H4 (cell line): ENCODE measurements around the gene AOX1. TPM values are rescaled to one million over a fixed set of nuclear protein-coding genes. Genes with fewer than 3 reads are reported as not detected.
A peak's percentile ranks its signal among the peaks of the same experiment; 100 is the strongest.
"Not testable (repeated sequence)": the region's sequence is repeated elsewhere in the genome, so short reads cannot be mapped to it uniquely, and the experiment has no call there.

ENCODE experiments used
- DNase-seq: peaks from one replicate; pipeline ENCODE4 v3.0.0-alpha.2; 2015; ENCODE audit warnings: low spot score
- total RNA-seq: library from RNA; depleted of rRNA; stranded (reverse); fragments of >200 nt; shearing (Covaris generic); gene quantifications from 2 replicates; pipeline ENCODE4 v1.2.3, GENCODE V29; 2014; rRNA removed

AOX1 gene
- 0.06 and 3.3 TPM in 2 replicates for total RNA-seq

DNA sequence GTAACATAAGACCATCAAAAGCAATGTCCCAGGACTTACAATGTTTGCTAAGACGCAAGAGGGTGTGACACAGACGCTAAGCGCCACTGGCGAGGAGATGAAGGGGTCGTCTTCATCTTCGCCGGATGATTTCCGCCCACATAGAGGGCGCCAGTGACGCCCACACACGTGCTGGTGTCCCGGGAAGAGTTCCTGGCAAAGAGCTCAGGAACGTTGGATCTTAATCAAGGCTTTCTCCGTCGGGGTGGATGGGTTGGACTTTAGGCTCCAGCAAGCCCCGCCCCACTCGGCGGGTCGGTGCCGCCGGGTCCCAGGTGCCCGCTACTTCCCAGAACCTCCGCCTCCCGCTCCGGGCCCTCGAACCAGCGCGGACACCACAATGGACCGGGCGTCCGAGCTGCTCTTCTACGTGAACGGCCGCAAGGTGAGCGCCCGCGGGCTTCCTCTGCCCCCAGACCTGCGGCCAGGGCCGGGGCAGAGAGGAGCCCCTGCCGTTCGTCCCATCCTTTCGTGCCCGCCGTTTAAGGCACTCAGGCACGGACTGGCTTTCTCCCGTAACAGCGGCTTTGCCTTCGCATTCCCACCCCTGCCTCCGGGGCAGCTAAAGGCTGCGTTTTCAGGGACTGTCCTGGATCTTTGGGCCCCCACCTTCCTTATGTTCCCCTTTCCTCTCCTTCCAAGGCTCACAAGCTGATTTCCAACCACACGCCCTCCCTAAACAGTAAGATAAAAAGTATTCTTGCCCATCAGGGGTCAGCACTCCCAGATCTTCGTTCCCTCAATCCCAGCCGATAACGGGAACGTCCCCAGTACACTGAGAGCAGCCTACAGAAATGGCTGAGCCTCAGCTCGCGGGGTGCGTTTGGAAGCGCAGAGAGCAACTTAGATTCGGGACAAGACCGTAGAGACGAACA lies at the start of gene AOX1:
Gene AOX1, plus strand, starts transcription at position 285 of the 914 bp plus-strand sequence. Its CDS starts 95 bp downstream, at position 380.
- no peak for DNase-seq

DNA sequence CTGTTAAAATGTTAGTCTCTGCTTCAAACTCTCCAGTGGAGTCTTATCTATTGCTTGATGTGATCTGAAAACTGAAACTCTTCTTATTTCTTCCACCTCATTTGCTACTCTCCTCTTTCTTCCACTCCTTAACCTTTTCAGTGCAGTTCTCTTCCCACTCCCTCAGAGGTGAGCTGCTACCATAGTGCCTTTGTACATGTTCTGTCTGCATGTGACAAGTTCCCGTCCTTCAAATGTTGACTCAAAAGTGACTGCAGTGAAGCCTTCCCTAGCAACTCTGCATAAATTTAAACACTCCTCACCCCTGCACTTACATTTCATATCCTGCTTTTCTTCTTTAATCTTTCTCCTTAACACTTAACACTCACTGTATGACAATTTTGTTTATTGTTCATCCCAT lies 47.7 kb upstream of the AOX1 start:
- no peak for DNase-seq

DNA sequence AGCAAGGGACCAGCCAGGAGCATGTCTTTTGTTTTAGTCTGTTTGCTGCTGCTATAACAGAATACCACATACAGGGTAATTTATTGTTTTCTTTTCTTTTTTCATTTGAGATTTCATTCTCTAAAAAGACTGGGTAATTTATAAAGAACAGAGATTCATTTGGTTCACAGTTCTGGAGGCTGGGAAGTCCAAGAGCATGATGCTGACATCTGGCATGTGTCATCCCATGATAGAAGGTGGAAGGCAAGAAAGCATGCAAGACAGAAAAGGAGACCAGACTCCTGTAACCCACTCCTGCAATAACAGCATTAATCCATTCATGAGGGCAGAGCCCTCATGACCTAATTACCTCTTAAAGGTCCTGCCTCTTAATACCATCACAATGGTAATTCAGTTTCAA lies 45.0 kb upstream of the AOX1 start:
- DNase-seq = no peak

DNA sequence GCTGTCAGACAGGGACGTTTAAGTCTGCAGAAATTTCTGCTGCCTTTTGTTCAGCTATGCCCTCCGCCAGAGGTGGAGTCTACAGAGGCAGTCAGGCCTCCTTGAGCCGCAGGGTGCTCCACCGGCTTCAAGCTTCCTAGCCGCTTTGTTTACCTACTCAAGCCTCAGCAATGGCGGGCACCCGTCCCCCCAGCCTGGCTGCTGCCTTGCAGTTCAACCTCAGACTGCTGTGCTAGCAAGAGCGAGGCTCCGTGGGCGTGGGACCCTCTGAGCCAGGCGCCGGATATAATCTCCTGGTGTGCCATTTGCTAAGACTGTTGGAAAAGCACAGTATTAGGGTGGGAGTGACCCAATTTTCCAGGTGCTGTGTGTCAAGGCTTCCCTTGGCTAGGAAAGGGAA lies 19.2 kb upstream of the AOX1 start:
- not testable (repeated sequence) for DNase-seq

DNA sequence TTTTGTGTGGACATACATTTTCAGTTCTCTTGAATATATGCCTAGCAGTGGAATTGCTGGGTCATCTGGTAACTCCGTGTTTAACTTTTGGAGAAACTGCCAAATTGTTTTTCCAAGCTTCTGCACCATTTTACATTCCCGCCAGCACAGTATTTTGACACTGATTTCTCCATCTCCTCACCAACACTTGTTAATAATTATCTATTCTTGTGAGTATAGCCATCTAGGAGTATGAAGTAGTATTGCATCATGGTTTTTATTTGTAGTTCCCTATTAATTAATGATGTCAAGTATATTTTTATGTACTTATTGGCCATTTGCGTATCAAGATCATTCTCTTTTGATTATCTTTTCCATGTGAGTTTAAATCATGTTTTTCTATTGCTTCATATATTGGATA lies 17.9 kb upstream of the AOX1 start:
- DNase-seq = no peak

DNA sequence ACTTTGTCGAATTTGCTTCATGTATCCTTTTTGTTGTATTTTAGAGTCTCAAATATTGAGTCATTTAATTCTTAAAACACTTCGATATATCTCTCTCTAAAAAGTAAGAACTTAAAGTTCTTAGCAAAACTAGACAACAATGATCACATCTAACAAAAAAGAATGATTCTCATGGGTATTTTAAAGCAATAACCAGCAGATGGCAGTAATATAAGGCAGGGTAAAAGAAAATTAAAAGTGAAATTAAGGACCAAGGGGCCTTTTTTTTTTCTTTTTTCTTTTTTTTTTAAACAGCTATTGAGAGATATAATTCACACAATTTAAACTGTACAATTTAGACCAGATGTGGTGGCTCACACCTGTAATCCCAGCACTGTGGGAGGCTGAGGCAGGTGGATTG lies 9.9 kb upstream of the AOX1 start:
- DNase-seq = no peak

DNA sequence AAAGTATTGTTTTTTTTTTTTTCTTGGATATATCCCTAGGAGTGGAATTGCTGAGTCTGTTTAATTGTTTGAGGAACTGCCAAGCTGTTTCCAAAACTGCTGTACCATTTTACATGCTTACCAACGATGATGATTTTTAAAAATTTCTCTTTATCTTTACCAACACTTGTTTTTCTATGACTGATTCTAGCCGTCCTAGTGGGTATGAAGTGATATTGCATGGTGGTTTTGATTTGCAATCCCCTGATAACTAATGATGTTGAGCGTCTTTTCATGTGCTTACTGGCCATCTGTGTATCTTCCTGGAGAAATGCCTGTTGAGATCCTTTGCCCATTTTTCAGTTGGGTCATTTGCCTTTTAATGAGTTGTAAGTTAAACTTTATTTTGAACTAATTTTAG lies 8.8 kb upstream of the AOX1 start:
- no peak for DNase-seq

DNA sequence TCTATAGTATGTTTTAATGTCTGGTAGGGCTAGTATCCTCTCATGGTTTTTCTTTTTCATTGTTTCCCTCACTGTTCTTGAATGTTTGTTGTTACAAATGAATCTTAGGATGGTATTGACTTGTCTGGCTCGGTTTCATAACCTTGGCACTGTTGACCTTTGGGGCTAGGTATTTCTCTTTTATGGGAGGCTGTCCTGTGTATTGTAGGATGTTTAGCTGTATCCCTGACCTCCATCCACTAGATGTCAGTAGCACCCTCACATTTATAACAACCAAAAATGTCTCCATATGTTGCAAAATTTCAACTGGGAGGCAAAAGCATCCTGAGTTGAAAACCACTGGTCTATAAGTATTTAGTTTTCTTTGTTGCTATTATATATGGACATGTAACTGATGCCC lies 7.0 kb upstream of the AOX1 start:
- DNase-seq = peak; percentile 30

DNA sequence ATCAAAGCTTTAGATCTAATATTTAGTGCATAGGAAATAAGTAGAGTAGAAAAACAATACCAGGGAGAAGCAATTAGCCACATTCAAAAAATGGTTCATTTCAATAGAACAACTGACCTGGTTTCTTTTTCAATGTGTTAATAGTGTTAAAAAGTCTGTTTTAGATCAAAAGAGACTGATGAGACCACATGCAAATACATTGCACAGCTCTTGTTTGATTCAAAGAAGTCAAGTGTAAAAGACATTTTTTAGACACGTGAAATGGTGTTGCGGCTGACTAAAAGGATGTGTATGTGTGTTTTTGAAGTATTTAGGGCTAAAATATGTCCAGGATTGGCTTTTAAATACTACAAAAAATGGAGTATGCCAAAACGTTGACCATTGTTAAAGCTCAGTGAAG lies 1.2 kb upstream of the AOX1 start:
- DNase-seq = no peak

DNA sequence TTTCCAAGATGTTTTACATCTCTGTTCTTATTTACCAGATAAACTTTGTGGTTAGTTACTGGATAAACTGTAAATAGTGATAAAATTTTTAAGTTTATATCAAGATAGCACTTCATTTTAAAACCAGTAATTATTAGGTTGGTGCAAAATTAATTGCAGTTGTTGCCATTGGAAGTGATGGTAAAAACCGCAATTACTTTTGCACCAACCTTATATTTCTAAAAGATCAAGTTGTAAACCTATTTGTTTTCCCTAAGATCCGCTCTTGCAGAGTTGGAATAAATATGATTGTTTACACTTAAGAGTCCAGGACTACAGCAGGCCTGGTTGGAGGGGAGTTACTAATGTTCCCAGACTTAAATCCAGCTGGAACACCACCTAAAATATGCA lies 479 bp upstream of the AOX1 start:
- DNase-seq = no peak

DNA sequence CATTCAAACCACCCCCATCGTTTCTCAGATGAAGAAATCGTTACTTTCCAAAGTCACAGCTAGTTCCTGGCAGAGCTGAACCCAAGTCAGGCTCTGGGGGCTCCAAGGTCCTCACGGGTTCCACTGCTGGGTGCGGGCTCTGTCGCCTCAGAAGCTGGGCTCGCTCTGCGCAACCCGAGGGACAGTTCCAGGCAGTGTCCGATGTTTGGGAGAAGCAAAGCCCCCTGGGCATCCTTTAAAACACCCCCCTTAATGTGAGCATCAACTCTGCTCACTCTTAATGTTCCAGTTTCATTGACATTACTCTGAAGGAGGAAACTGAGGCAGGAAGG lies 796 bp downstream of the AOX1 start:
- DNase-seq = no peak

DNA sequence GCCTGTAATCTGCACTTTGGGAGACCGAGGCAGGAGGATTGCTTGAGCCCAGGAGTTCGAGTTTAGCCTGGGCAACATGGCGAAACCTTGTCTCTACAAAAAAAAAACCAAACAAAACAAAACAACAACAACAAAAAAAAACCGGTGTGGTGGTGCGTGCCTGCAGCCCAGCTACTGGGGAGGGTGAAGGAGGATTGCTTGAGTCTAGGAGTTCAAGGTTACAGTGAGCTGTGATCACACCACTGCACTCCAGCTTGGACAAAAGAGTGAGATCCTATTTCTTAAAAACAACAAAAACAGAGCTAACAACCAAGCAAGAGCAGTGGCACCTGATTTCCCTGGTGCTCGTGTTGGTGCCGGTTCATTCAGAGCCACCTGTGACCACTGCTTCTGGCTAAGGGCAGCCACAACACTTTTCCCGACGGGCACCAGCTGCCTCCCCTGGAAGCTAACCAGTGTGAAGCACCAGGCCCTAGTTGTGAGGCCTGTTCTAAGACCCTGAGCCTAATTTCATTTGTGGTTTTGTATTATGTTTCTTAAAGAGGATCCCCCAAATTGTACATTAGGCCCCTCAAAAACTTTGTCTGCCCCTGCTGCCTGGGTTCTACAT lies 1.3 kb downstream of the AOX1 start:
- DNase-seq = no peak

DNA sequence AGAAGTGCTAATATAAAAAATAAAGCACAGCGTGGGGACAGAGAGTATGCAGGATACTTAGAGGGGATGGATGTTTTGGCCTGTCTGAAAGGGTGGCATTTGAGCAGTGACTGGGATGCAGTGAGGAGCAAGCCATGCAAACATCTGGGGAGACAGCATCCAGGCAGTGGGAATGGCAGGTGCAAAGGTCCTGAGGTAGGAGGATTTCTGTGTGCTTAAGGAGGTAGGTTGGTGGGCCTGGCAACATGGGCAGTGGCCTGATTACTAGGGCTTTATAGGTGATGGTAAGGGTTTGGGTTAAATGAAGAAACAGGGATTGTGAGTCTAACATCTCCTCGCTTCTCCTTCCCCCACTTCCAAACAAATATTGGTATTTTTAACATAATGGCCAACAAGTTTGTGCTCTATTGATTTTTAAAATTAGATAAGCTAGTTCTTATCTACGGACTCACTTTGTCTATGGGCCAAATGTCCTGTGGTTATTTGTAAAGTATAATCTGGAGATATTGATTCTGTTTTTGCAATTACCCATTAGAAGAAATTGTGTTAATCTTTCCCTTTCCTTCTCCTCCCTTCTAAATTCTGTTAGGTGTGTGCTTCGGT lies 2.4 kb downstream of the AOX1 start:
- no peak for DNase-seq

DNA sequence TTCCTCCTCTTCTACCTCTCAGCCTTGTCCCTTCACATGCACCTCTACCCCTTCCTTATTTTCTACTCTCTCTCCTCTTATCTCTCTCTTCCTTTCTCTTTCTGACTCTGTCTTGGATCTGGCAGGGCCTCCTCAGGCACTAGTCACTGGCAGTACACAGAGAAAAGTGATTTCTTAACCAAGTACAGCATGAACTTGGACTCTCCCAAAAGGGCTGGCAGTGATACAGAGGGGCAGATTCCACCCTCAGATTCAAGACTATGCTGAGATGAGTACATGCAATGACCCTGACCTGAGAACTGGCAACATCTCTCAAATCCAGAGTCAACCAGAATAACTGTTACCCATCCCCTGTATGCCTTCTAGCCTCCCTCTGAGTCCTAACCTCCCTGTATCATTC lies 4.3 kb downstream of the AOX1 start:
- DNase-seq = no peak

DNA sequence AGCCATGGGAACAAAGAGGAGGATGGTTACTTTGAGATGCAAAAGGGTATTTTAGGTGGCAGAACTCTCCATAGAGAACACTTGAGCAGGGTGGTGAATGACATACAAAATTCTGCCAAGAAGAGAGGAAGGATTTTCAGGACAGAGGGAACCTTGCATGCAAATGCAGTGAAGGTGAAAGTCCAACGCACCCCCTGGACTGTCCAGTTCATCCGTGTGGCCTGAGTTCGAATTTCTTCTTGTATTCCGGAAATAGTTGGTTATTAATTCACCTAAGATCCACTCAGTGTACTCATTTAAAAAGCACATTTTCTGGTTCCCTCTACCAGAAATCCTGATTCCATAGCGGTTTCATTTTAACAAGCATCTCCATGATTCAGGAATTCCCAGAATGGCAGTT lies 5.5 kb downstream of the AOX1 start:
- no peak for DNase-seq

DNA sequence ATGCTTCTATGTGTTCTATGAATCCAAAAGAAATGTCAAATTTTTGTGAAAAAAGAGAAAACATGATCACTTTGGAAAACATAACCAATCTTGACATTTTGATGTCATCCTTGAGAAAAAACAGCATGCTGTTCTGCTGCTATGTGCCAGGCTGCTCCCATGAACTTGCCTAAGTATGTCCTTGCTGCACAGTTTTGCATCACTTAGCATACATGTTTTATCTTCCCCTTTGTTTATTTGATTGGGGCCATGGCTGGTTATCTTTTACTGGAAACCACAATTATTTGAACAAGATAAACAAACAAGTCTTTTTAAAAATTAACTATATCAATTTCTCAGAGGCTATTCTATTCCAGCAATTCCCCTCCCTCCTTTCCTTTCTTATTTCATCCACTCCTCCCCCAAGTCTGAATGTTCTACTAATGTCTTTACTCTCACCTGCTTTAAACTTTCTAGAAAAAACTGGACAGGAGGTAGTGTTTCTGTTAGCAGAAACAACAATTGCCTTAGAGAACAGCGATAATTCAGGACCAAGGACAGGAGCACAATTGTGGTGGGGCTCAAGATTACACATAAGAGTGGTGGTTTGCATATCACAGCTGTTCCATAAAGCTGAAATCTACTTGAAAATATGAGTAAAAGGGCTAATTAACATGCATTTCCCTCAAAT lies 6.7 kb downstream of the AOX1 start:
- DNase-seq = peak; percentile 37

DNA sequence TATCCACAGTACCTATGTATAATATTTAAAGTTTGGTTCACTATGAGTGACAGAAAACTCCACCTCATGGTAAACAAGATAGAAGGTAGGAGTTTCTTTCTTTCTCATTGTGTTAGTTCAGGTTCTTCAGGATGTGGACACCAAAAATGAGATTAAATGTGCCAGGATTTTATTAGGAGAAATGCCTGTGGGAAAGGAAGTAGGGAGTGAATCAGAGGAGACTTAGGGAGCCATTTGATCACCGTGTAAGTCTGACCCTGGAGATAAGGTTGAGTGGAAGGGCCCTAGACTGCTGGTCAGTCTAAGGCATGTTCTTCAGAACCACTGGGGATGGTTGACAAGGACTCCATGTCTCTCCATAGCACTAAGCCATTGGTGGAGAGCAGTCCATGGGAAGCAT lies 8.1 kb downstream of the AOX1 start:
- DNase-seq = no peak

DNA sequence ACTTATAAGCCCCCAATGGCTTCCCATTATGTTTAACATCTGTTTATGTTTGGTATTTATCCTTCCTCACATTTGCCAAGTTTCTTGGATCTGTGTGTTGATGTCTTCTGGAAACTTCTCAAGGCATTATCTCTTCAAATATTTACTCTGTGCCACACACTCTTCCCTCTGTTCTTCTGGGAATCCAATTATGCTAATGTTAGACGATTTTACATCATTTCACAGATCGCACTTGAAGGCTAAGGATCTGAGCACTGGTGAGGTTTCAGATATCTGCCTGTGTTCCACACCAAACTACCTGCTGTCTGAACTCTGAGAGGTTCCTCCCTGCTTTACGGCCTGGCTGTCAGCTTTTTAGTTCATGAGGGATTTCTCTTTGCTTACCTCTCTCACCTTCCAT lies 10.1 kb downstream of the AOX1 start:
- DNase-seq = no peak

DNA sequence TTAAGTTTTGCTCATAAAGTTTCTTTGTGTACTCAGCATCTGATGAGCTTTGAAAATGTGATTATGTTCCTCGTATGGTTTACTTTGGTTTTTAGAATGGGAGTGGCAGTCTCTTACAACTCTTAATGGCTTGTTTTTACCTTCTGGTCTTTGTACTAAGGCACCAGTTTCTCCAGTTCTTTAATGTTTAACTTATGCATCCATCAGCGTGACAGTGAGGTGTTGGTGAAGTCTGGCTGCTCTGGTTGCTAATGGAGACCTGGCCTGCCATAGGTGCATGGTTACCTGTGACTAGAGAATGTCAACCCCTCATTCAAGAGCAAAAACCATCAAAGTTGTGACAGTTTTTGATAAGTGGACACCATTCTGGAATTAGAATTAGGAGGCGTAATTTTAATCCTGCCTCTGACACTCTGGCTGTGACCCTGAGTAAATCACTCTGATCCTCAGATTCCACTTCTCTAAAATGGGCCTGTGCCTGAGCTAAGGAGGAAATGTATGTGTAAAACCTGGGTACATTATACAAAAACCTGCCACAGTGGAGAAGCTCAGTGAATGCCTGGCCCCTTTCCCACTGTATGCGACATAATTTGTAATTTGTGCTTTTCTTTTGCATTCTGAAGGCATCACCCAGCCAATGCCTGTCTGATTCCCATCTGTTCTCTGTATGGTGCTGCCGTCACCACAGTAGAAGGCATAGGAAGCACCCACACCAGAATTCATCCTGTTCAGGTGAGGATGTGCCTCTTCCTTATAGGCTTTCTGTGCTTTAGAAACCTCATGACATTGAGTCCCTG lies 11.2 kb downstream of the AOX1 start:
- DNase-seq = no peak

DNA sequence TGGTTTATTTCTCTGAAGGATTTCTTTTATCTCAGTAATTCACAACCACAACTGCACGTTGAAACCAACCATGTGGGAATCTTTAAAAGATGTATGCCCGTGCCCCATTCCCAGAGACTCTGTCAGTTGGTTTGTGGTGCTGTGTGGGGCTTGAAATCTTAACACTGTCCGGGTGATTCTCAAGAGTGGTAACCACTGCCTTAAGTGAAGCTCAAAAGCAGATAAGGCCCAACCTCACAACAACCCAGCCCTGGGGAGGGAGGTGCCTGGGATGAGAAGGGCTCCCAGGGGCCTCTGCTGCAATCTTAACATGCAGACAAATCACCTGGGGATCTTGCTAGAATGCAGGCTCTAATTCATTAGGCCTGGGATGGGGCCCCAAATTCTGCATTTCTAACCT lies 13.4 kb downstream of the AOX1 start:
- DNase-seq = no peak

DNA sequence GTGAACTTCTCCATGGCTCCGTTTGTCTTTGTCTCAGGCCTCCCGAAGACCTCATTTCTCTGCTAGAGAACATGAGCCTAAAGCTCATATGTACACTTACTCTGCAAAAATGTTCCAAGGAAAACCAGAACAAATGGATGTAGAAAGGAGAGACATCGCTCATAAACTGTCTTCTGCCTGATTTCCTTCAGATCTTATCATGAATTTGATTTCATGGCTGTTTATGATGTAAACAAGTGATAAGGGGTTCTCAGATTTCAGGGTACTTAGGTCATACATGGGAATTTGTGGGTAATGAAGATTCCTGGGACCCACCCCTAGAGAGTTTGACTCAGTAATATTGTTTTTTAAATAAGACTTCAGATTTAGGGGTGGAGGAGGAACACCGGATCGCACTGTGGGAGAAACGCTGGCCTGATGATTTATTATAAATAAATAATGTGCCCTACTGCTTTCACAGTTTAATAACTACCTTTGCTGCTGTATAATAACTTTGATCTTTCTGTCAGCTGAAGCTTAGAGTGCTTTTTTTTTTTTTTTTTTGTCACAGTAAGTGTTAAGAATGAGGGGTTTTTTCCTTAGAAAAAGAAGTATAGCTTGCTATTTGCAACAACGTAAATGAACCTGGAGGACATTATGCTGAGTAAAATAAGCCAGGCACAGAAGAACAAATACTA lies 14.9 kb downstream of the AOX1 start:
- DNase-seq = no peak
